Activated CD4-positive, alpha-beta T cell treated with anti-CD3 and anti-CD28 coated beads, Interleukin-2, amount 50 U/mL, for 16 hours (primary cell): ENCODE data around the gene SSU72.
"Not testable (repeated sequence)": the region's sequence is repeated elsewhere in the genome, so short reads cannot be mapped to it uniquely, and the experiment has no call there.

Source experiments
- DNase-seq: peaks from one replicate; pipeline ENCODE4 v3.0.0-alpha.2; 2020

SSU72 gene

DNA sequence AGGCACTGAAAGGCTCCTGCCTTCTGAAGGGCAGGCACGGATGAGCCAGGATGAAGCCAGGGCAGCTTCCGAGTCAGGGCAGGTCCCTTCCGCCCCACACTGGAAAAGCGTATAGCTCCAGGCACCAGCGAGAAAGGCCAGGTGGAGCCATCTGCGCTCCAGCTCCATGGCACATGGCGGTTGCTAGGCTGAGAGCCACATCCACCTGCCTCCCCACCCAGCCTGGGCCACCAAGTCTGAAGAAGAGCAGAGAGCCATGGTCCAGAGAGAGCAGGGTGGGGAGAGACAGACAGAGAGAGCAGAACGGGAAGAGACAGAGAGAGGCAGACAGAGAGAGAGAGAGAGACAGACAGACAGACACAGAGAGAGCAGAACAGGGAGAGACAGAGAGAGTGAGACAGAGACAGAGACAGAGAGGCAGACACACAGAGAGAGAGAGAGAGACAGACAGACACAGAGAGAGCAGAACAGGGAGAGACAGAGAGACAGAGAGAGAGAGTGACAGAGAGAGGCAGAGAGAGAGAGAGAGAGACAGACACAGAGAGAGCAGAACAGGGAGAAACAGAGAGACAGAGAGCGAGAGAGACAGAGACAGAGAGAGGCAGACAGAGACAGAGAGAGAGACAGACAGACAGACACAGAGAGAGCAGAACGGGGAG is 20.1 kb upstream of the SSU72 start:
- no peak for DNase-seq

DNA sequence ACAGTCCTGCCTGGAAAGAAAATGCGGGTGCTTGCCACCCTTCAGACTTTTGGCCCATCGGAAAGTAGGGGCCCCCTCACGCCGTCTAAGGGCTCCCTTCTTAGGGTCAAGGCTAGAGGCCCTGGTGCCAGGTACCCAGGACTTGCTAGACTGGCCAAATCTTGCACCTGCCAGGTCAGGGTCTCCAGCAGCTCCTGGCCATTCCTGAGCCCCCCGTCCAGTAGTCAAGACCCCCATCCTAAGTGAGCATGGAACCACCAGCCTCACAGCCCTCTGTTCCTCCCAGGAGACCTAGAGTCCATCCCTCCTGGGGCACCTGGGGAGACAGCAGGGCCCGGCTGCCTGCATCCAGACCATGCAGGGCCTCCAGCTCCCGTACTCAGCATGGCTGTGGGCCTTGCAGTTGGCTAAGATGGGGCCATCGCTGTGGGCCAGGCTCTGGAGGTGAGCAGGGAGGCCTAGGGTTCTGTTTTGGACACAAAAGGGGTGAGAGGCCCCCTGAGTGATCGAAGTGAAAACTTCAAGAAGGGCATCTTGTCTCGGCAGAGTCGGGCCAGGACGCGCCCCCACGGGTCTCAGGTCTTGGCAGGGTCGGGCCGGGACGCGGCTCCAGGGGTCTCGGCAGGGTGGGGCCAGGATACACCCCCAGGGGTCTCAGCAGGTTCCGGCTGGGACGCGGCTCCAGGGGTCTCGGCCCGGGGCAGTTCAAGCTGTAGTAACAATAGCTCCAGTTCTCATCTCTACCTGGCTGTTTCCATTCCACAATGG is 19.4 kb upstream of the SSU72 start:
- no peak for DNase-seq

DNA sequence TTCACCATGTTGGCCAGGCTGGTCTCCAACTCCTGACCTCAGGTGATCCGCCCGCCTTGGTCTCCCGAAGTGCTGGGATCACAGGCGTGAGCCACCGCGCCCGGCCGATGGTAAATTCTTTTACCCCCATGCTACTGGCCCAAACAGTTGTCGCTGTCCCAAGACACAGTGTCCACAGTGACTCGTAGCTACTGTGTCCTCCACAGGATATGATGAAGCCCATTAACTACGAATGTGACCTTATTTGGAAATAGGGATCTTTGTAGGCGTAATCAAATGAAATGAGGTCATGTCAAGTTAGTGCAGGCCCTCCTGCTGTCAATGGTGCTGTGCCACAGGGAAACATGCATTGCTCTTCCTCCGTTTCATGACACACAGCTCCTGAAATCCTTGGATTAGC is 16.8 kb upstream of the SSU72 start:
- no peak for DNase-seq

DNA sequence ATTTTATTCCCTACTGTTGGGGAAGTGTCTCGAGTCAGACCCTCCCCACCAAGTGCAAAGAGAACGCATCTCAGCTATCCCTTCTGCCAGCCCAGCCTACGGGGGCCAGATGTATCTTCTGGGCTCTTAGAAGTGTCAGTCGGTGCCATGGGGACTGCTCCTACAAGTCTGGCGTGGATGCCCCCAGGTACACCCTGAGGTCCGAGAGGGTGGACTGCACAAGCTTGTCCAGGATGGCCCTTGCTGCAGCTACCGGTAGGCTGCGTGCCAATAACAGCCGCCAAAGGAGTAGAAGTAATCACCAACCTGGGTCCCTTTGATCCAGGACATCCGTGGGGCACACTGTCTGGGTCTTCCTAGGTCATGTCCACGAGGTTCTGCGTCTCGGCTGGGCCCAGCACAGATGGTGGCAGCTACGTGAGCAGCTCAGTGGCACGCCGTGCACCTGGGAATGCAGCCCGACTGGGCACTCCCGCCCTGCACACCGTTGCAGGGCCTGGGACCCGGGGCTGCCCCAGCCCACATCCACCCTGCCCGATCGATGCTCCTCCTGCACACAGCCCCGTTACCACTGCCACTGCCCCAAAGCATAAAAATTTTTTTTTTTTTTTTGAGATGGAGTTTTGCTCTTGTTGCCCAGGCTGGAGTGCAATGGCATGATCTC is 8.8 kb upstream of the SSU72 start:
- no peak for DNase-seq

DNA sequence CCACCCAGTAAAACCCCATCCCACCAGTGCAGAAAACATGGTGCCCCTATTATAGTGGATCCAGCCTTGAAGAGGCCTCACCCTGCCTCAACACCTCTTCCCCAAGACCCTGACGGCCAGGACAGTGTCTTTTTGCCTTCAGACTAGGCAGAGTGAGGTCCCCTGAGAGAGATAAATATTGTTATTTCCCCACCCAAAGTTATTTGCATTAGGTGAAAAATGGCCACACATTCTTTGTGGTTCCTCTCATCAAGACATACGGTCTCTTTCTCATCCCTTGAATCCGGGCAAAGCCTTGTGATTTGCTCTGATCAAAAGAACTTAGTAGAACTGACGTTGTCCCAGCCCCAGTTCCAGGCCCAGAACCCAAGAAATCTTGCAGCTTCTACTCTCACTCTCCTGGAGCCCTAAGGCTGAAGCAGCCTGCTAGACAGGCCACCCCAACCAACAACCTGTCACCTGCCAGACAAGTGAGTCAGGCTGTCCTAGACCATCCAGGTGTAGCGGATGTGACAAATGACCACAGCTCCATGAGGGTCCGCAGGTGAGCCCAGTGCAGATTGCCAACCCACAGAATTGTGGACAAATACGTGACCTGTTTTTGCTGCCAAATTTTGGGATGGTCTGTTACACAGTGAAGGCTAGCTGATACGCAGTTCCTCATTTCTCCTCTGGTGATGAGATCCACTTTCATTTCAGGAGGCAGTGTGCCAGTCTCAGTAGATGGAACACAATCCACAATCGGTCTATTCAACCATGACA is 8.1 kb upstream of the SSU72 start:
- no peak for DNase-seq

DNA sequence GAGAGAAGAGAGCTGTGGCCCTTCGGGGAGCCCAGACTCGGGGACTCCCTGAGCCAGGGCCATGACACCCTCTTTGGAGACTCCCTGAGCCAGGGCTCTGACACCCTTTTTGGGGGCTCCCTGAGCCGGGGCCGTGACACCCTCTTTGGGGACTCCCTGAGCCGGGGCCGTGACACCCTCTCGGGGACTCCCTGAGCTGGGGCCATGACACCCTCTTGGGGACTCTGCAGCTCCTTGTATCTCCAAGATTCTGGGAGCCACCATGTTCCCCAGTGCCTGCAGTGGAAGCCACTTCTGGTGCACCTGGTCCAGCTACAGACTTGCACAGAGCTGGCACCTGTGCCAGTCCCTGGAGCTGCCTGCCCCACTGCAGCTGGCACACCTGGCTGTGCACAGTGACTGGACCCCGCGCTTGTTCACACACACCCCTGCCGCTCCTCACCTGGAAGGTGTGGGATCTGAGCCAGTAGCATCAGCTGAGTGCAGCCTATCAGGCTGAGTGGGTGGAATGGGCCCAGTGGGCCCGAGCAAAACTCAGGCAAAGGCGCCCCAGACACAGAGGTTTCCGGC is 3.8 kb upstream of the SSU72 start:
- no peak for DNase-seq

DNA sequence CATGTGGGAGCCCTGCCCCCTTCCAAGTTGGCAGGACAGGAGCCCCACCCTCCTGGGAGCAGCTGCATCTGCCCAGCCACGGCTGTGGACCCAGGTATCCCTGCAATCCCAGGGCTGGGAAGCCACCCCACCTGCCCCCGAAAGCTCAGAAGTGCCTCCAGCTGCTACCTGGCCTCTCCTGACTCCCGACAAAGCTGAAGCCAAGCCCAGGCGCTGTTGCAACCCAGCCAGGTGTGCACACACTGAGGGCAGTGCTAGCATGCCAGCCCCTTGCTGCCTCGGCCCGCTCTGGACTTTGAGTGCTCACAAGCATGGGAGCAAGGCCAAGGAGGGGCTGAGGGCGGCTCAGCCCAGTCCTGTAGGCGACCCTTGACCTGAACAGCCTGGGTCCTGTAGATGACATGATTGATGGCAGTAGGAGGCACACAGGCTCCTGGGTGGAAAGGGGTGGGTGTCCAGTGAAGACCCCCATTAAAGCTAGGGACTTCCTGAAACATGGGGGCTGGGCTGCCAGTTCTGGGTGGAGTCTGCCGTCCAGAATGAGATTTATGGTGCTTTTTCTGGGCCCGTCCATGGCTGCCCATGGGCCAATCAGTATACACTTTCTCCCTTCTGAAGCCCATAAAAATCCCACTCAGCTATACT is 2.8 kb upstream of the SSU72 start:
- DNase-seq: no peak

DNA sequence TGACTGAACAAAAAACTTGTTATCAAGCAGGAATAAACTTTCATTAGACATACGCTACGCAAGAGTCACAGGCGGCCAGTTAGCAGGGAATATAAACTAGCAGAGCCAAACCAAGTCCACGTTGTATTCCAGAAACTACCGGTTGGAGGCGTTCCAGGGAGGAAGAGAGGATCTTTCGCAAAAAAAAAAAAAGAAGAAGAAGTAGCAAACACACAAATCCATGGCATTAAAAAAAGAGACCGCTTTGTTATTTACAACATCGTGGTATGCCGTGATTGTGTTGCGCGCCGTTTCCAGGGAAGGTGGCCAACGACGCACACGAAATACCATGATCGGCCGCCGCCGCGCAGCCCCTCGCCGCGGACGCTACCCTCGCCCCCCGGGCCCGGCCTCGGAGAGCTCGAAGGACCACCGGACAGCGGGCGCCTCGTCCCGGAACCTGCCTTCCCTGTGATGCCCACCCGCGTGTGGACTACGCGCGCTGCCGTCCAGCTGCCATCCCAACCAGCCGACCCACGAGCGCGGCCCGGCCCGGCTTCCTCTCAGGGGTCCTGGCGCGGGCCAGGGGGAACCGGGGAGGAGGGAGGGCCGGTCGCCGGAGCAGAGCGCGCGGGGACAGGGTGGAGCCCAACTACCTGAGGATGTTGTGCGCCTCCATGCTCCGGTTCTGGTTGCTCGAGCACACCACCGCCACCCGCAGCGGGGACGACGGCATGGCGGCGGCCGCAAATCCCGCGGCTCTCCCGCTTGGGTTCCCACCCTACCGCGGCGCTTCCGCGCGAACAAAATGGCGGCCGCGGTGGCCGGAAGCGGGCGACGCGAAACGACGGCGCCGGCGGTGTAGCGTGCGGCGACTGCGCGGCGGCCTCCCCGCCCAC is 581 bp downstream of the SSU72 start:
- peak; percentile 62 for DNase-seq

DNA sequence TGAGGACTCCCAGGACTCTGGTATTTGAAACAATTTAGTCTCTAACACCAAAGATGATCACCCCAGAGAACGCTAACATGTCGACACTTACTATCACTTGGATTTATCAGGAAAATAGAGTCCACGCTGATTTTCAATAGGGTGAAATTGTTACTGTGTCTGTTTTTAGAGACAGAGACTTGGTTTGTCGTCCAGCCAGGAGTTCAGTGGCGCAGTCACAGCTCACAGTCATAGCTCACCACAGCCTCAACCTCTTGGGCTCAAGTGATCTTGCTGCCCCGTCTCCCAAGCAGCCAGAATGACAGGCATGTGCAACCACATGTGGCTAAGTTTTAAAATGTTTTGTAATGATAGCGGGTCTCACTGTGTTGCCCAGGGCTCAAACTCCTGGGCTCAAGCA is 5.3 kb downstream of the SSU72 start:
- DNase-seq: no peak

DNA sequence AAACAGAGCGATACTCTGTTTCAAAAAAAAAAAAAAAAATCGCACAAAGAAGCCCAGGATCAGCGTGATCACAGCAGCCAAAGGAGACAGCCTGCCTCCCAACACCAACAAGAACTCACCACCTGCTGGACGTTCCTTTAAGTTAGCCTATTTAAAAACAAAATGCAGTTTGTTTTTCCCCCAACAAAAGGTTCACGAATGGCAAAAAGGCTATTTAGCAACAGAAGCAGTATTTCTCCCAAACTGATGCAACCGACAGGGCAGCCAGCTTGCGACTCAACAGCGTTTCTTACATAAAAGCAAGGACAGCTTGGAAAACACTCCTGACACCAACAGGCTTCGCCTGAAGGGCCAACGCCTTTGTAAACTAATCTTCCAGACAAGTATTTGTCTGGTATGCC is 6.8 kb downstream of the SSU72 start:
- no peak for DNase-seq

DNA sequence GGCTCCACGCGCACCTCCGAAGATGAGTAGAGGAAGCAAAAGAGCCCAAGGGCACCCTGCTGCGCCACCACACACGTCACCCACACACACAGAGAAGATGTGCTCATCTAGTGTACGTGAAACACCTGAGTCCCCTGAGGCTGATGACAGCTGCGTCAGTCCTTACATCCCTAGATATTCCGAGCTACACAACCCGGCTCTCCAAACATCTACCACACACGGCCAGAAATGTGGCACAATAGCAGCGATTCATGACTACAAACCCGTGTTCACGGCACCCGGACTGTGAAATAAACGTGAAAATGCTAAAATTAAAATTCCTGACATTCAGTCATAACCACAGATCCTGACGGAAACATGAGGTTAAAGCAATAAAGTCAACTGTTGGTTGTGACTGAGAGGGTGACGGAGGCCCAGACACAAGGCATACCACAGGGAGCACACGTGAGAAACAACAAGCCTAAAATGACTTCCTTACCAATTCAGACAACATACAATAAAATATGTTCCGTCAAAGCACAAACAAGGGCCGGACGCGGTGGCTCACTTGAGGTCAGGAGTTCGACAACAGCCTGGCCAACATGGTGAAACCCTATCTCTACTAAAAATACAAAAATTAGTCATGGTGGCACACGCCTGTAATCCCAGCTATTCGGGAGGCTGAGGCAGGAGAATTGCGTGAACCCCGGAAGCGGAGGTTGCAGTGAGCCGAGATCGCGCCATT is 7.3 kb downstream of the SSU72 start:
- DNase-seq: no peak

DNA sequence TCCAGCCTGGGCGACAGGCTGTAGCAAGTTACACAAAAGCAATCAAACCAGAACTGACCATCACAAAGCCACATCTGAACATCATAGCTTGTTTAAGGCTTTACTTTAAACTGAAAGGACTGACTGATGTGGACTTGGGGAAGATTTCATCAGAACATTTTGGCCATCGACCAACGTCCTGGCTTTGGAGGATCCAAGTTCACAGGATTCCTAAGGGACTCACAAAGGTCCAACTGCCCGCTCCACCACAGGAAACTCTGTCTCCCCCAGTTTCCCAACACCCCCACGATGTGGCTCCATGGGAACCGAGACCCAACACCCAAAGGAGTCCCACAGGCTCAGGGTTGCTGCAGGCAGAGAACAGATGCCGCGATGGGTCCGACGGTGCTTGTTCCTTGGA is 9.3 kb downstream of the SSU72 start:
- no peak for DNase-seq

DNA sequence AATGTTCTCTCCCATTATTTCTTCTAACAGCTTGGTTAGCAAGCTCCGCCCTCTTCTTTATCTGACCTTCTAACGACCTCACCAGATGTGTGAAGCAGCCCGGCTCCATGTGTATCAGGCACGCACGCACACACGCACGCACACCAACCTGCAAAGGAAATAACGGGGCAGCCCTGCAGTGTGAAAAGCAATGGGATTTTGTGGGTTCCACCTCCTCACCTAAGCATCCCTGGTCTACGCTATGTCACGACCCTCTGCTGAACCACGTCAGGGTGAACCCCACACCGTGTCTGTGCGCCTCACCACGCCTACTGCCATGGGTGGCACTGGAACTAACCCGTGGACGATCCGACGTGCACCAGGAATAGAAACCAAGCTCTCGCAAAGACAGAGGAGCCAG is 10.4 kb downstream of the SSU72 start:
- no peak for DNase-seq

DNA sequence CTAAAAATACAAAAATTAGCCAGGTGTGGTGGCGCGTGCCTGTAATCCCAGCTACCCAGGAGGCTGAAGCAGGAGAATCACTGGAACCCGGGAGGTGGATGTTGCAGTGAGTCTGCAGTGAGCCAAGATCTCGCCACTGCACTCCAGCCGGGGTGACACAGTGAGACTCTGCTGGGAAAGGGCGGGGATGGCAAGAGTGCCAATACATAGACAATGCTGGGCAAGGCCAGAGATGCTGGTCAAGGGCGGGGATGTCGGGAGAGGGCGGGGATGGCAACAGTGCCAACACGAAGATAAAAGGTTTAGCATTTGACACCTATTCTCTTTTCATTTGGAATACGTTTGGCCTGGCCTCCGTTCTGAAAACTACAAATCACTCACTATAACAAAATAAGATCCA is 11.0 kb downstream of the SSU72 start:
- no peak for DNase-seq

DNA sequence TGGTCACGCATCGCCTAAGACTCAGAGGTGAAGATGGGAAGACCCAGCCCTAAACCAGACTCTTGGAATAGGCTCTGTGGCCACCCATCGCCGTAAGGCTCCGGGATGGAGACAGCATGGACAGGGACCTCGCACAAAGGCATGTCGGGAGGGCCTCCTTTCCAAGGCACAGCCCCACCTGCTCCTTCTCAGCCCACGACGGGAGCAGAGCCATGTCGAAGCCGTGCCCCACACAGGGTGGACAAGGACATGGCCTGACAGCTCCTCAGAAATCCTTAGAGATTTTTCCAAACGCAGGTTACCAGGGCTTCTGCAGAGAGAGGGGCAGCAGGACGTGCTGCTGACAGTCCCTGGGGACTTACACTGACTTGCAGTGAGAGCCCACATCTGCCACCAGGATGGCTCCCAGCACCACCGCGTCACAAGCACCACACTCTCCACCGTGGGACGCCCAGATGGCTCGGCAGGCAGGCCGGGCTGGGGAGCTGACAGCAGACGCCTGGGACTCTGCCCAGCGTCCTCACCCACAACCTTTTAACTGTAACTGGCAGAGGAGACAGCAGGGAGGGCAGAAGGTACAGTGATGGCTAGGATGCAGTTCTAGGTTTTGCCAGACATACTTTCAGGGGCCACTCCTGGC is 12.0 kb downstream of the SSU72 start:
- no peak for DNase-seq

DNA sequence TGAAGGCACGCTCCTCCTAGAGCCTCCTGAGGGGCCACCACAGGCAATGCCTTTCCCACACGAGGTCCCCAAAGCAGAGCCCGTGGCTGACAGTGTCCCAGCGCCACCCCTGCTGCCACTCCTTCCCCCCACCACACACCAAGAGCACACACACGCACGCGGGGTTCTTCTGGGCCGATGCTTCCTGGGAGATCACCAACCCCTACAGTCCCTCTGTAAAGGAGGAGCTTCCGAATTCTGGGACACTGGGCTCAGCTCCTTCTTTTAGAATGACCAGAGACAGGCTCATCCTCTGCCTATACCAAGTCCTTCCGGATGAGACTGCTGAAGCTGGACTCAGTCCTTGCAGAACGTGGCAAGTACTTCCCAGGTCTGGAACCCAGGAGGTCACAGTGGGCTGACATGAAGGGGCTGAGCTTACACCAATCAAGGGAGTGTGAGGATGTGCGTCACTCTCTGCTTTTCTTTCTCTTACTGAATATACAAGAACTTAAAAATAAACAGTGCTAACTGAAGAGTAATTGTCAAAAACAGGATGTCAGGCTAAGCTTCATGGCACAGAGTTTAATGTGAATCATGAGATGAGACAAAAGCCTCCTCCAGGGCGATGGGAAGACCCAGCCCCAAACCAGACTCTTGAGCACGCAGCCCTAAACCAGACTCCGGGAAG is 12.7 kb downstream of the SSU72 start:
- DNase-seq: no peak

DNA sequence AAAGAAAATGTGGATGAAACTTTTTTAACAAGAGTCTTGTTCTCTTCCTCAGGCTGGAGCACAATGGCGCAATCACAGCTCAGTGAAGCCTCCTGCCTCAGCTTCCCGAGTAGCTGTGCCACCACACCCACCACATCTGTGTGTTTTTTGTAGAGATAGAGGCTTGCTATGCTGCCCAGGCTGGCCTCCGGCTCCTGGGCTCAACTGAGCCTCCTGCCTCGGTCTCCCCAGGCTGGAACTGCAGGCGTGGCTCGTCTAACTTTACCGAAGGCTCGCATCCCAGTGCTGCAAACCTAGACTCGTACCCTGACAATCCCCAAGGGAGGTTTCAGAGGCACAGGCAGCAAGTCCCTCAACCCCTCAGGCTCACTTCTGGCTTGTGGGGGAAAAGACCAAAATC is 14.5 kb downstream of the SSU72 start:
- DNase-seq: no peak

DNA sequence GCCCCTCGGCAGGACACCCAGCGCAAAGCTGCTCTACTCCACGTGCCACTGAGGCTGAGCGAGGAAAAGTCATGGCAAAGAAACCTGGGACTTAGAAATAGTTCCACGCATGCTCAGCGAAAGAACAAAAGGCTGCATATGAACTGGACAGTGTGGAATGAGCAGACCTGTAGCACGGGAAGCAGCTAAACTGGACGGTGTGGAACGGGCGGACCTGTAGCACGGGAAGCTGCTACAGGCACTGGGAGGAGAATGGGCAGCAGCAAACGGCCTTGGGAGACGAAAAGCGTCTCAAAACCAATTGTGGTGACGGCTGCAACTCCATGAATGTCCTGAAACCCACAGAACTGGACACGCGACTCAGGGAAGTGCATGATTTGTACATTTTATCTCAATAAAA is 15.6 kb downstream of the SSU72 start:
- no peak for DNase-seq

DNA sequence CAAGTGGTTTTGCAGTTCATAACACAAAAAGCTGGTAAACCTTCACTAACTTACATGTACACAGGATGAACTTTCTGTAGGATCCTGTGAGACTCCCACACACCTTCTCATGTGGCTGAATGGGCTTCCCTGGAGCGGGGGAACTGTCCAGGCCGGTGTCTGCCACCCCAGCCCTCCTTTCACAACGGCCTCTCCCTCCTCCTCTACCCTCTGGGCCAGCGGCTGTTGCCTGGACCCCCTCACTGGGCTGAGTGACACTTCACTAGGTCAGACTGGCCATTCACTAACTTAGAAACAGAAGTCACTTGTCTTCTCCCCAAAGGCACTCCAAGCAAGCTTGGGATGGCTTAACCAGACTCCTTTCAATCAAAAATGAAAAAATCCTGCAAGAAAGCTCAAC is 16.1 kb downstream of the SSU72 start:
- no peak for DNase-seq

DNA sequence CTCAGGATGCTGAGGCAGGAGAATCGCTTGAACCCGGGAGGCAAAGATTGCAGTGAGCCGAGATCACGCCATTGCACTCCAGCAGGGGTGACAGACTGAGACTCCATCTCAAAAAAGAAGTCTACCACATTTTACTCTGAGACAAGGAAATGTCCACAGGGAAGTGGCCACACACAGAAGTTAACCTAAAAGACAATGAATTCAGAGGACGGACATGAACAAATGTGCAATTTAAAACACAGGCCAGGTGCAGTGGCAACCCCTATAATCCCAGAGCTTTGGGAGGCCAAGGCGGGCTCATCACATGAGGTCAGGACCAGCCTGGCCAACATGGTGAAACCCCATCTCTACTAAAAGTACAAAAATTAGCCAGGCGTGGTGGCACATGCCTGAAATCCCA is 17.0 kb downstream of the SSU72 start:
- not testable (repeated sequence) for DNase-seq
